ENCODE measurements around the gene PFAS. TPM values are rescaled to one million over a fixed set of nuclear protein-coding genes. Genes with fewer than 3 reads are reported as not detected.
"Not testable (repeated sequence)": the region's sequence is repeated elsewhere in the genome, so short reads cannot be mapped to it uniquely, and the experiment has no call there.

The PFAS gene
- total RNA-seq, 2 experiments from 2014 or later: 191 to 203 TPM

- ChIA-PET CTCF (interaction anchor here (1.0 to 5.8 kb wide), 5 partner anchors 22 to 146 kb away, joined by 3 to 36 read pairs (median 10); partner anchors contain the start of genes ALOXE3 and CTC1), POLR2A (interaction anchor here (0.6 to 7.5 kb wide), 5 partner anchors 10 to 615 kb away, joined by 3 to 101 read pairs (median 5); partner anchors contain the start of genes CTC1, PFAS, SLC25A35 and TP53)
Observed at GRCh38 chr17:8224891-8225812, 23.9 kb upstream of the PFAS start.

GRCh38 chr17:8225813-8226535 lies 23.1 kb upstream of the PFAS start:
- POLR2A ChIA-PET: interaction anchor here (1.1 to 7.5 kb wide), 2 partner anchors 22 to 69 kb away, joined by 3 to 101 read pairs; partner anchors contain the start of genes CTC1, PFAS and SLC25A35

GRCh38 chr17:8226536-8227237 lies 22.4 kb upstream of the PFAS start:
- ChIA-PET POLR2A (interaction anchor here (7.5 kb wide), 1 partner anchor 21 kb away, joined by 101 read pairs; the partner anchor contains the start of genes CTC1 and PFAS), CTCF (interaction anchor here (0.6 to 5.8 kb wide), 7 partner anchors 12 to 397 kb away, joined by 3 to 36 read pairs (median 3); partner anchors contain the start of genes ALOXE3 and CTC1)

More at GRCh38 chr17:8225813-8226535, 23.1 kb upstream of the PFAS start:
- CTCF ChIA-PET: interaction anchor here (1.2 to 5.8 kb wide), 3 partner anchors 21 to 106 kb away, joined by 3 to 36 read pairs (median 10); partner anchors contain the start of genes ALOXE3 and CTC1

GRCh38 chr17:8227238-8227581 lies 21.9 kb upstream of the PFAS start:
- ChIA-PET CTCF (interaction anchor here (0.6 to 2.9 kb wide), 5 partner anchors 11 to 398 kb away, joined by 3 to 10 read pairs (median 3); partner anchors contain the start of gene CTC1), POLR2A (interaction anchor here (7.5 kb wide), 1 partner anchor 20 kb away, joined by 101 read pairs; the partner anchor contains the start of genes CTC1 and PFAS)

GRCh38 chr17:8231701-8232100 lies 17.4 kb upstream of the PFAS start:
- ChIA-PET POLR2A (no interaction called here), CTCF (no interaction called here)

- POLR2A ChIA-PET: interaction anchor here (1.1 kb wide), 1 partner anchor 10 kb away, joined by 5 read pairs; no protein-coding TSS in a partner anchor
- CTCF ChIA-PET: no interaction called here
Observed at GRCh38 chr17:8234361-8235270, 14.5 kb upstream of the PFAS start.

GRCh38 chr17:8235676-8236075 lies 13.4 kb upstream of the PFAS start:
- POLR2A ChIA-PET: interaction anchor here (1.0 to 1.1 kb wide), 2 partner anchors 11 to 35 kb away, joined by 3 to 5 read pairs; no protein-coding TSS in a partner anchor
- CTCF ChIA-PET: no interaction called here

- CTCF ChIA-PET: no interaction called here
- POLR2A ChIA-PET: interaction anchor here (0.7 kb wide), 1 partner anchor 16 kb away, joined by 3 read pairs; no protein-coding TSS in a partner anchor
Observed at GRCh38 chr17:8237175-8237574, 11.9 kb upstream of the PFAS start.

GRCh38 chr17:8237886-8238285 lies 11.2 kb upstream of the PFAS start:
- CTCF ChIA-PET: interaction anchor here (0.6 to 1.5 kb wide), 3 partner anchors 11 to 778 kb away, joined by 3 to 8 read pairs (median 3); no protein-coding TSS in a partner anchor
- POLR2A ChIA-PET: no interaction called here

GRCh38 chr17:8243827-8244226 lies 5.3 kb upstream of the PFAS start:
- CTCF ChIA-PET: interaction anchor here (1.0 to 1.1 kb wide), 3 partner anchors 20 to 57 kb away, joined by 3 to 4 read pairs (median 3); no protein-coding TSS in a partner anchor
- POLR2A ChIA-PET: interaction anchor here (0.7 to 1.0 kb wide), 2 partner anchors 52 to 122 kb away, joined by 3 read pairs; no protein-coding TSS in a partner anchor

GRCh38 chr17:8244768-8245167 lies 4.3 kb upstream of the PFAS start:
- ChIA-PET POLR2A (interaction anchor here (1.0 to 5.9 kb wide), 2 partner anchors 21 to 51 kb away, joined by 3 to 101 read pairs; no protein-coding TSS in a partner anchor), CTCF (interaction anchor here (1.0 to 1.4 kb wide), 3 partner anchors 55 to 171 kb away, joined by 3 read pairs; no protein-coding TSS in a partner anchor)

- ChIA-PET CTCF (interaction anchor here (1.0 to 3.6 kb wide), 8 partner anchors 24 to 88 kb away, joined by 3 to 20 read pairs (median 3); partner anchors contain the start of gene RANGRF), POLR2A (interaction anchor here (0.5 to 5.9 kb wide), 8 partner anchors 9 to 130 kb away, joined by 3 to 101 read pairs (median 4); partner anchors contain the start of genes BORCS6 and SLC25A35)
Observed at GRCh38 chr17:8249621-8250500, 772 bp downstream of the PFAS start.

GRCh38 chr17:8251411-8251810 lies 2.3 kb downstream of the PFAS start:
- CTCF ChIA-PET: not testable (repeated sequence)
- POLR2A ChIA-PET: interaction anchor here (0.6 to 1.3 kb wide), 2 partner anchors 33 to 64 kb away, joined by 5 to 11 read pairs; no protein-coding TSS in a partner anchor

- POLR2A ChIA-PET: no interaction called here
- CTCF ChIA-PET: no interaction called here
Observed at GRCh38 chr17:8253801-8254200, 4.7 kb downstream of the PFAS start.

GRCh38 chr17:8254881-8255280 lies 5.8 kb downstream of the PFAS start:
- ChIA-PET CTCF (no interaction called here), POLR2A (no interaction called here)

GRCh38 chr17:8255499-8255898 lies 6.4 kb downstream of the PFAS start:
- POLR2A ChIA-PET: no interaction called here
- CTCF ChIA-PET: no interaction called here

Data from activated CD8-positive, alpha-beta memory T cell treated with anti-CD3 and anti-CD28 coated beads for 36 hours (primary cell).